AG09309 (cell line): ENCODE measurements around the gene GABRB3.

Experiments used
- DNase-seq: peaks from one replicate; pipeline ENCODE4 v3.0.0-alpha.2; 2010; ENCODE audit warnings: low read depth
- H3K4me3 ChIP-seq: 2 replicates; pipeline ENCODE4 v1.5.1; 2011; ENCODE audit warnings: mild to moderate bottlenecking, low read depth, low read length, moderate library complexity; ENCODE audit not compliant: control insufficient read depth
- TF ChIP-seq, protein P1 (sequence below): IDR thresholded peaks from 2 replicates; pipeline ENCODE4 v1.5.1; 2011; ENCODE audit warnings: mild to moderate bottlenecking, low read depth, low read length, inconsistent platforms; ENCODE audit not compliant: insufficient read depth, control insufficient read depth; ENCODE audit errors: missing control alignments

The GABRB3 gene

DNA sequence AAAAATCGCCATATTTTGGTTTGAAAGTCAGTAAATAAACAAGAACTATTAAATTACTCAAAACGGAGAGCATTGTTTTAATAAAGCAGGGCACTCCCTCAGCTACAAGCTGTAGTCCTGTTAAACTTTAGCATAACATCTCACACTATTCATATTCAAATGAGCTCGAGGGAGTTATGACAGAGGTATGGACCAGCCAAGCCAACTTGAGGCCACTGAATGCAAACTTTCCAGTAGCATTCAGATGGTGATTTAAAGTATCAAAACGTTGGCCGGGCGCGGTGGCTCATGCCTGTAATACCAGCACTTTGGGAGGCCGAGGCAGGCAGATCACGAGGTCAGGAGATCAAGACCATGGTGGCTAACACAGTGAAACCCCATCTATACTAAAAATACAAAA lies 132.9 kb downstream of the GABRB3 start:
- no peak for DNase-seq
- TF ChIP-seq, protein P1, sequence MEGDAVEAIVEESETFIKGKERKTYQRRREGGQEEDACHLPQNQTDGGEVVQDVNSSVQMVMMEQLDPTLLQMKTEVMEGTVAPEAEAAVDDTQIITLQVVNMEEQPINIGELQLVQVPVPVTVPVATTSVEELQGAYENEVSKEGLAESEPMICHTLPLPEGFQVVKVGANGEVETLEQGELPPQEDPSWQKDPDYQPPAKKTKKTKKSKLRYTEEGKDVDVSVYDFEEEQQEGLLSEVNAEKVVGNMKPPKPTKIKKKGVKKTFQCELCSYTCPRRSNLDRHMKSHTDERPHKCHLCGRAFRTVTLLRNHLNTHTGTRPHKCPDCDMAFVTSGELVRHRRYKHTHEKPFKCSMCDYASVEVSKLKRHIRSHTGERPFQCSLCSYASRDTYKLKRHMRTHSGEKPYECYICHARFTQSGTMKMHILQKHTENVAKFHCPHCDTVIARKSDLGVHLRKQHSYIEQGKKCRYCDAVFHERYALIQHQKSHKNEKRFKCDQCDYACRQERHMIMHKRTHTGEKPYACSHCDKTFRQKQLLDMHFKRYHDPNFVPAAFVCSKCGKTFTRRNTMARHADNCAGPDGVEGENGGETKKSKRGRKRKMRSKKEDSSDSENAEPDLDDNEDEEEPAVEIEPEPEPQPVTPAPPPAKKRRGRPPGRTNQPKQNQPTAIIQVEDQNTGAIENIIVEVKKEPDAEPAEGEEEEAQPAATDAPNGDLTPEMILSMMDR: no peak
- no peak overlapping the region for H3K4me3 ChIP-seq

DNA sequence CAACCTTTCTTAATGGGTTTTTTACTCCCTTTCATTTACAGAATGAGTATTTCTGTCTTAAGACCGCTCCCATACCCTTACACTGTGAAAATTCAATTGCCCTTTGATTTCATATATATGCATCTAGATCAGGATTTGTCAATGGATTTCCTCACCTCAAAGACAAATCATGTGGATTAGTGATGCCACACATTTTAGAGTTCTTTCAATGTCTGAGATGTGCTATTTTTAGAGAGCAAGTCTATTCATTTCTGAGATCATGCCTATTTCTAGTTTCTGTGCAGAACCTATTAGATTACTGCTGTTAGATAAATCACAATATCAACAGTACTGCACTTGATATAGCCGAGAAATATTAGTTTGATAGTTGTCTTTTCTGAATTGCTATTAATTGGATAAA lies 137.3 kb downstream of the GABRB3 start:
- DNase-seq: no peak
- TF ChIP-seq, protein P1: no peak

DNA sequence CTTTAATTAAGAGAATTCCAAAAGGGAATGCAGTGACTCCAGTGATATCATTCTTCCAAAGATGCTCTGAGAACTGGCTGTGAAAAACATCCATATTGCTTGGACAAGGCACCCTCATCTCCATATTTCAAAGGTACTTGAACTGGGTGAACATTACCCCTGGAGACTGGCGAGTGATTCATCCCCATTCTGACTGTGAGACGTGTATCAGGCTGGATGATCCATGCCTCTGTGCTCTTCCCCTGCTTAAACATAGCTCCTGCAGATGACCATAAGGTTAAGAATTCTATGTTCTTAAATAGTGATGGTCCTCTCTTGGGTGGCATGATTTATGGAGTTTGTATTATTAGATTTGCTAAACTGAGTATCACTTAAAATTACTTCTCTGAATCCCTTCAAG lies 137.8 kb downstream of the GABRB3 start:
- TF ChIP-seq, protein P1: no peak

More for the DNA sequence above, 137.3 kb downstream of the GABRB3 start:
- H3K4me3 ChIP-seq: no peak overlapping the region

DNA sequence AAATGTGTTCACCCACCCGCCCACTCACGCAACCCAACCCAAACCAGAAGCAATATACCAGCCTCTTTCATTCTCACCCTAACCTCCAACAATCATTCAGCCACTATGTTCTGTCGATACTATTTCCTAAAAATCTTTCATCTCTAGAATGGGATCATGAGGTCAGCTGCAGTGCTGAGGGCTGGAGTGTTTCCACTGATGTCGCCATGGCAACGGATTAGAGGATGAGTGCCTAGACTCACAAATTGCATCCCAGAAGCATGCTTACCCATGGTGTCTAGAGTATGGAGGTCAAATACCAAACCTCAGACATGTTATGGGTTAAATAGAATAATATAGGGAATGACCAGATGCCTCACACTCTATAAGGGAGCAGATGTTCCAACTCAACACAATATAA lies 138.5 kb downstream of the GABRB3 start:
- no peak for DNase-seq
- no peak overlapping the region for H3K4me3 ChIP-seq

More for the DNA sequence above, 137.8 kb downstream of the GABRB3 start:
- no peak for DNase-seq
- H3K4me3 ChIP-seq: no peak overlapping the region

DNA sequence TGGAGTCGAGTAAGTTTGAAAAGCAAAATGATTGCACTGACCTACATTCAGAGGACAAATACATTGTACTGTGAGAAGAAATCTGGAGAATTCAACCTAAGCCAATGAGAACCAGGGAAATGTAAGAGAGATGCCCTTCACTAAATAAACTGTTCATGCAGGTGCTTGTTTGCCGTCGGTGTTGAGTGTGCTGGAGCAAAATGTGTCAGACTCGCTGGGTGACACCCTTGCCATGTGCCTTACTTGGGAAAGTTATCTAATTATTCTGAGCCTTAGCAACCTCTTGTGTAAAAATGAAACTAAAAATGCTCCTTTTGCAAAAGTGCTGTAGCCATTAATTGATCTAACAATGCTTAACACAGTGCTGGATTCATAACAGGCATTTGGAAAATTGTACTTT lies 140.4 kb downstream of the GABRB3 start:
- no peak for DNase-seq
- TF ChIP-seq, protein P1: no peak
- H3K4me3 ChIP-seq: no peak overlapping the region

More for the DNA sequence above, 138.5 kb downstream of the GABRB3 start:
- TF ChIP-seq, protein P1: no peak

DNA sequence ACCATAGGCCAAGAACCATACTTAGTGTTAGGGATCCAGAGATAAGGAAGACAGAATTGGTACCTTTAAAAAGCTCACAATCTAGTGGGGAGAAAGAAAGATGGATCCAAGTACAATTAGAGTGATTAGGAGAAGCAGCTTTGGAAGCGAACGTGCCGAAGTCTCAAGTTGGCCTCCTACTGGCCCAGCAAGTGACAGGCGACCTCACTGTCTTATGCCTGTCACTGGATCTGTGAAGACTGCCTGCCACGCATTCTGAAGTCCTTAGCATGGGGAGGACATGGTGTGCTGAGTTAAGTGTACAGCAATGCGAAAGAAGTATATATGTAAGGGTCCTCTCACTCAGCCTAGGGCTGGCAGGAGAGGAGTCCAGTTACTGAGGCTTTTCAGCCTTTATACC lies 141.0 kb downstream of the GABRB3 start:
- H3K4me3 ChIP-seq: no peak overlapping the region
- TF ChIP-seq, protein P1: no peak
- no peak for DNase-seq

DNA sequence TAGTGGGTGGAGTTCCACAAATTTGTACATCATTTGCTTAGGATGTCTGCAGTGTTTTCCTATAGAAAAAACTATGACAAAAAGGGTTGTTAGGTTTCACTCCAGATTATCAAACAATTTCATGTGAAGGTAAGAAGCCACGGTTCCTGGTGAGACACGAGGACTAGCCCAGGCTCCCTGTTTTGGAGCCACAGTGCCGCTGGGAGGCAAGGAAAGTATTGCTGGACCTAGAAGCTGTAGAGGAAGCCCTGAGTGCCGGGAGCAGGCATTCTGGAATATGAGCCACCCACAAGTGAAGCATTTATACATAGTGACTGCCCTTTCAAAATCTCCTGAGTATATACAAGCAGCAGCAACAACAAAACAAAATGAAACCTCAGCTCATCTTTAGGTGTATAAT lies 142.0 kb downstream of the GABRB3 start:
- no peak overlapping the region for H3K4me3 ChIP-seq
- no peak for DNase-seq
- TF ChIP-seq, protein P1: no peak
